Fibroblast of skin of left quadriceps (primary cell): Measurements from ENCODE around the gene RYR1.
"Not testable (repeated sequence)": the region's sequence is repeated elsewhere in the genome, so short reads cannot be mapped to it uniquely, and the experiment has no call there.

Experiments used
- DNase-seq, 2 experiments: peaks; one replicate each; pipeline ENCODE4 v3.0.0-alpha.2; 2013; ENCODE audit warnings: low read depth in 2 of 2

RYR1 gene

GRCh38 chr19:38457690-38458405 is 24.4 kb downstream of the RYR1 start:
- no peak for DNase-seq

- no peak for DNase-seq
Observed at GRCh38 chr19:38458991-38459390, 25.5 kb downstream of the RYR1 start.

DNA sequence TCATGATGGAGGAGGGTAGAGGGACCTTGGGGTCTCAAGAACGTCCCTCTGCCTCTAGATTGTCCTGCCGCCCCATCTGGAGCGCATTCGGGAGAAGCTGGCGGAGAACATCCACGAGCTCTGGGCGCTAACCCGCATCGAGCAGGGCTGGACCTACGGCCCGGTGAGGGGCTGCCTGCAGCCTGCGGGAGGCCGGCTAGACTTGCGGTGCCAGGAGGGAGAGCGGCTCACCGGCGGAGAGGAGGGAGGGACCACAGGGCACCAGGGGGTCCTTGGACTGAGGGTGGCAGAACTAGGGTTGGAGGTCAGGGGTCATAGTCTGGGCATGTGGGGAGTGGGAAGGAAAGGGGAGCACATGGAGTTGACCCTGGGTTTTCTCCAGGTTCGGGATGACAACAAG is 29.9 kb downstream of the RYR1 start:
- no peak for DNase-seq

GRCh38 chr19:38464421-38465082 is 31.1 kb downstream of the RYR1 start:
- no peak for DNase-seq

GRCh38 chr19:38466050-38466449 is 32.6 kb downstream of the RYR1 start:
- no peak for DNase-seq

- no peak for DNase-seq
Observed at GRCh38 chr19:38467541-38468525, 34.3 kb downstream of the RYR1 start.

DNA sequence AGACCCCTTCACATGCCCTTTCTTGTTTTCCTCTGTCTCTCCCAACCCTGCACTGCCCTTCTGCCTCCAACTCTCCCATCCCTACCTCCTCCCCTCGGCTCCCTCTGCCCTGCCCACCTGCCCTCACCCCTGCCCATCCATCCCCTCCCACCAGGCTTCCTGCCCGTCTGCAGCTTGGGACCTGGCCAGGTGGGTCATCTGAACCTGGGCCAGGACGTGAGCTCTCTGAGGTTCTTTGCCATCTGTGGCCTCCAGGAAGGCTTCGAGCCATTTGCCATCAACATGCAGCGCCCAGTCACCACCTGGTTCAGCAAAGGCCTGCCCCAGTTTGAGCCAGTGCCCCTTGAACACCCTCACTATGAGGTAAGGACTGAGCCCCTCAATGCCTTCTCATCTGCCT is 35.7 kb downstream of the RYR1 start:
- DNase-seq = no peak

DNA sequence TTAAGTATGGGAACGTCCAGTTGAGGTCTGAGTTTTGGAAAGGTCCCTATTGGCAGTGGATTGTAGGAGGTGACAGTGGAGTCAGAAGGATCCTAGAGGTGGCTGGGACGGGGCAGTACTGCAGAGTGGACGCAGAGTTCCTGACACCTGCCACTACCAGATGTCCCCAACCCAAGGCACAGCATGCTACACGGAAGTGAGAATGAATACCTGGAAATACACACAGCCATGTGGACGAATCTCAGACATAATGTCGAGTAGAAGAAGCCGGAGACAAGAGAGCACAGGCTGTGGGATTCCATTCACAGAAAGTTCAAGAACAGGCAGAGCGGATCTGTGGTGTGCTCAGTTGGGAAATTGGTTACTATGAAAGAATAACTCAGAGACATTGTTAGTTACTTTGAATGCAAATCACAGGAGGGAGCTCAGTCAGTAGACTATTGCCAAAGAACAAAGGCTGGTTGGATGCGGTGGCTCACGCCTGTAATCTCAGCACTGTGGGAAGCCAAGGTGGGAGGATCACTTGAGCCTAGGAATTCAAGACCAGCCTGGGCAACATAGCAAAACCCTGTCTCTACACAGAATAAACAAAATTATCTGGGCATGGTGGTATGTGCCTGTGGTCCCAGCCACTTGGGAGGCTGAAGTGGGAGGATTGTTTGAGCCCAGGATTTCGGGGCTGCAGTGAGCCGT is 37.4 kb downstream of the RYR1 start:
- no peak for DNase-seq

- not testable (repeated sequence) for DNase-seq
Observed at GRCh38 chr19:38472725-38473124, 39.2 kb downstream of the RYR1 start.

GRCh38 chr19:38473201-38473600 is 39.7 kb downstream of the RYR1 start:
- DNase-seq = no peak

DNA sequence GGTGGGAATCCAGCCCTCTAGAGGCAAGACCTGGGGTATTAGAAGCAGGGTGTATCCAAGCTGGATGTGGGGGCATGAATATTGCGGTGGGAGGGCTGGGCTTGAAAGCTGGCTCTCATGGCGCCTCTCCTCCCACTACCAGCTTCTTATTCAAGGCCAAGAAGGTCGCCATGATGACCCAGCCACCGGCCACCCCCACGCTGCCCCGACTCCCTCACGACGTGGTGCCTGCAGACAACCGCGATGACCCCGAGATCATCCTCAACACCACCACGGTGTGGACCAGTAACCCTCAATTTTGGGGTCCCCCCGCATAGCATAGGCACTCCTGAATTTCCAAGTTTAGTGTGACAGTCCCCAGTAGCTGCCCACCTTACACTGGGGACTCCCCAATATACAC is 41.7 kb downstream of the RYR1 start:
- no peak for DNase-seq

- no peak for DNase-seq
Observed at GRCh38 chr19:38478273-38478971, 44.9 kb downstream of the RYR1 start.

DNA sequence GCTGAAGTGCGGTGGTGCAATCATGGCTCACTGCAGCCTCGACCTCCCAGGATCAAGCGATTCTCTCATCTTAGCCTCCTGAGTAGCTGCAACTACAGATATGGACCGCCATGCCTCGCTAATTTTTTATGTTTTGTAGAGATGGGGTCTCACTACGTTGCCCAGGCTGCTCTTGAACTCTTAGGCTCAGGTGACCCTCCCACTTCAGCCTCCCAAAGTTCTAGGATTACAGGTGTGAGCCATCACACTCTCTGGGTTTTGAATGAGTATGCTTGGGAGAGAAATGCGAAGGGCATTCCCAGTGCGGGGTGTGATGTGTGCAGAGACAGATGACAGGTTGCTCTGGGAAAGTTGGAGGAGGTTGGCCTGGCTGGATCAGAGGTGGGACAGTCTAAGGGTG is 49.0 kb downstream of the RYR1 start:
- no peak for DNase-seq

DNA sequence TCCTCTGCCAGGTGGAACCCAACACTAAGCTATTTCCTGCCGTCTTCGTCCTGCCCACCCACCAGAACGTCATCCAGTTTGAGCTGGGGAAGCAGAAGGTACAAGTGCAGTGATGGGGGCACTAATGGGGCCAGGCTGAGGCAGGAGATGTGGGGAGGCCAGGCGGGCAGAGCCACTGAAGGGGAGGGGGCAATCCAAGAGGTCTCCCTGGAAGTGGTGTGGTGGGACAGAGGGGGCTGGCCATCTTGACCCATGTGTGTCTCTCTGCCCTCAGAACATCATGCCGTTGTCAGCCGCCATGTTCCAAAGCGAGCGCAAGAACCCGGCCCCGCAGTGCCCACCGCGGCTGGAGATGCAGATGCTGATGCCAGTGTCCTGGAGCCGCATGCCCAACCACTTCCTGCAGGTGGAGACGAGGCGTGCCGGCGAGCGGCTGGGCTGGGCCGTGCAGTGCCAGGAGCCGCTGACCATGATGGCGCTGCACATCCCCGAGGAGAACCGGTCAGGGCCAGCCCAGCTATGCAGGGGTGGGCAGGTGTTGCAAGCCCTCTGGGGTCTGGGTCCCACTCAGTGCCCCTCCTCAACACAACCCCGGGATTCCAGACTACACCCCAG is 49.6 kb downstream of the RYR1 start:
- DNase-seq = no peak

DNA sequence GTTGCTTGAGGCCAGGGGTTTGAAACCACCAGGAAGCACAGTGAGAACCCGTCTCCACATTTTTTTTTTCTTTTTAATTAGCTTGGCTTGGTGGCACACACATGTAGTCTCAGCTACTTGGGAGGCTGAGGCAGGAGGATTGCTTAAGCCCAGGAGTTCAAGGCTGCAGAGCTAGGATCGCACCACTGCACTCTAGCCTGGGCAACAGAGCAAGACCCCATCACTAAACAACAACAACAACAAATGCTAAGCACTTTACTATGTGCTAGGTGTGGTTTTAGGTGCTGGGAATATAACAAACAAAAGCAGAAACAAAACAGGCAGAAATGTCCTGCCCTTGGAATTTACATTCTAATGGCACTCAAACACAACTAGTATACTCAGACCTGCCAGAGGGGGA is 51.3 kb downstream of the RYR1 start:
- DNase-seq = no peak

DNA sequence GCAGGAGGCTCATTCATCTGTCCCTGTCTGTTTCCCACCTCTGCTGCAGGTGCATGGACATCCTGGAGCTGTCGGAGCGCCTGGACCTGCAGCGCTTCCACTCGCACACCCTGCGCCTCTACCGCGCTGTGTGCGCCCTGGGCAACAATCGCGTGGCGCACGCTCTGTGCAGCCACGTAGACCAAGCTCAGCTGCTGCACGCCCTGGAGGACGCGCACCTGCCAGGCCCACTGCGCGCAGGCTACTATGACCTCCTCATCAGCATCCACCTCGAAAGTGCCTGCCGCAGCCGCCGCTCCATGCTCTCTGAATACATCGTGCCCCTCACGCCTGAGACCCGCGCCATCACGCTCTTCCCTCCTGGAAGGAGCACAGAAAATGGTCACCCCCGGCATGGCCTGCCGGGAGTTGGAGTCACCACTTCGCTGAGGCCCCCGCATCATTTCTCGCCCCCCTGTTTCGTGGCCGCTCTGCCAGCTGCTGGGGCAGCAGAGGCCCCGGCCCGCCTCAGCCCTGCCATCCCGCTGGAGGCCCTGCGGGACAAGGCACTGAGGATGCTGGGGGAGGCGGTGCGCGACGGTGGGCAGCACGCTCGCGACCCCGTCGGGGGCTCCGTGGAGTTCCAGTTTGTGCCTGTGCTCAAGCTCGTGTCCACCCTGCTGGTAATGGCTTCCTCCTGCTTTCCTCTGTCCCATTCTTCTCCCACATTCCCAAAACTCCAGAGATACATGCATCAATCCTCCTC is 52.2 kb downstream of the RYR1 start:
- no peak for DNase-seq

GRCh38 chr19:38486731-38487336 is 53.3 kb downstream of the RYR1 start:
- DNase-seq = no peak

DNA sequence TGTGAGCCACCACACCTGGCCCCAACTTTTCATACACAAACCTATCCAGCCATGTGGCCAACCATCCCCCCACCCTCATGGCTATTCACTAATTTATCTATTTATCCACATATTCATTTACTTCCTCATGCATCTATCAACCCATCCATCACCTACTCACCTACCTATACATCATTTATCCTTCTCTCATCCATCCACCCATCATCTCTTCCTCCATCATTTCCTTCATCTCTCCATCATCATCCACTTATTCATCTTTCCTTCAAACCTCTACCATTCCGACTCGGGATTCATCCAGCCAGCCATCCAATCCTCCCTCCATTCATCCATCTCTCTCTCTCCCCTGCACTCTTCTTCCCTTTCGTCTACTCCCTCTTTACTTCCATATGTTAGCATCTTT is 54.6 kb downstream of the RYR1 start:
- DNase-seq = no peak

DNA sequence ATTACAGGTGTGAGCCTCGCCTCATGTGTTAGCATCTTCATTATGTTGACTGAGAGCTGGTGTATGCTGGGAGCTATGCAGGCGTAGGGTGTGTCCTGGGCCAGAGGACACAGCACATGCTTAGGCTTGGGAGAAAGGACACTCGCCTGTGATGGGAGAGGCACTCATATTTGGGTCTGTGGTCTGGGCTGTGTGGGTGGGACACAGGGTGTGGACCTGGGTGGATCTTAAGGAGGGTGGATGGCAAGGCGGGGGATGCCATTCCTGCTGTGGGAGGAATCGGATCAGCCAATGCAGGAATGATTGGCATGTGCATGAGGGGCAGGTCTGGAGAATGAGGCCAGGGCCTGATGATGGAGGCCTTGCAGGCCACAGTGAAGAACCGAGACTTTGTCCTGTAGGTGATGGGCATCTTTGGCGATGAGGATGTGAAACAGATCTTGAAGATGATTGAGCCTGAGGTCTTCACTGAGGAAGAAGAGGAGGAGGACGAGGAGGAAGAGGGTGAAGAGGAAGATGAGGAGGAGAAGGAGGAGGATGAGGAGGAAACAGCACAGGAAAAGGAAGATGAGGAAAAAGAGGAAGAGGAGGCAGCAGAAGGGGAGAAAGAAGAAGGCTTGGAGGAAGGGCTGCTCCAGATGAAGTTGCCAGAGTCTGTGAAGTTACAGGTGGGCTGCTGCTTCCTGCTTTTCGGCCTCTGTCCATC is 55.4 kb downstream of the RYR1 start:
- DNase-seq = no peak
